Body of pancreas (tissue), 4 donors: ENCODE measurements around the gene CTPS2.

Source experiments
- POLR2A ChIP-seq, 3 donors: fragments of 450-650 bp; IDR thresholded peaks; one replicate each; pipeline ENCODE4 v1.6.1; 2016; ENCODE audit warnings: antibody characterized with exemption in 3 of 3, mild to moderate bottlenecking in 2 of 3
- TF ChIP-seq, protein P1 (sequence below), 7 experiments: fragments of 450-650 bp in 4 of 7; fragments of 200-600 bp in 3 of 7; sonication (generic) in 3 of 7; IDR thresholded peaks; one replicate each; pipeline ENCODE4 v1.5.1; 2016 to 2019; ENCODE audit warnings: antibody characterized with exemption in 7 of 7

DNA sequence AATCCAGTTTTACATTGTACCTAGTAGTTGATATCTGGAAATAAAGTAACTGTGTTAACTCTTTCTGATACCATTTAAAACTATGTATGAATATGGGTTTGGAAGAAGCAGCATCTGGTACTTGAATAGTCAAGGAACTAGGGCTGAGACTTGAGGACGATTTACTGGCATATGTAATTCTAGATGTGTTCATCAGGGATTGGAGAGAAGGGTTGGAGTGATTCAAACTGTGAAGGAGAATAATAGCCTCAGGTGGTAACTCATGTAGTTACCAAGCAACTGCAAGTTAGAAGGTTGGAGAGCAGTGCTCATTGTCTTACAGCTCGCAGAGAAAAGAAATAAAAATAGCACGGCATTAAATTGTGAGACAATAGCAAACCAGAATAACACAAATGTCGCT lies 44.3 kb upstream of the CTPS2 start:
- no peak for TF ChIP-seq POLR2A (IDR thresholded peaks at IDR 0.05)
- TF ChIP-seq, protein P1, sequence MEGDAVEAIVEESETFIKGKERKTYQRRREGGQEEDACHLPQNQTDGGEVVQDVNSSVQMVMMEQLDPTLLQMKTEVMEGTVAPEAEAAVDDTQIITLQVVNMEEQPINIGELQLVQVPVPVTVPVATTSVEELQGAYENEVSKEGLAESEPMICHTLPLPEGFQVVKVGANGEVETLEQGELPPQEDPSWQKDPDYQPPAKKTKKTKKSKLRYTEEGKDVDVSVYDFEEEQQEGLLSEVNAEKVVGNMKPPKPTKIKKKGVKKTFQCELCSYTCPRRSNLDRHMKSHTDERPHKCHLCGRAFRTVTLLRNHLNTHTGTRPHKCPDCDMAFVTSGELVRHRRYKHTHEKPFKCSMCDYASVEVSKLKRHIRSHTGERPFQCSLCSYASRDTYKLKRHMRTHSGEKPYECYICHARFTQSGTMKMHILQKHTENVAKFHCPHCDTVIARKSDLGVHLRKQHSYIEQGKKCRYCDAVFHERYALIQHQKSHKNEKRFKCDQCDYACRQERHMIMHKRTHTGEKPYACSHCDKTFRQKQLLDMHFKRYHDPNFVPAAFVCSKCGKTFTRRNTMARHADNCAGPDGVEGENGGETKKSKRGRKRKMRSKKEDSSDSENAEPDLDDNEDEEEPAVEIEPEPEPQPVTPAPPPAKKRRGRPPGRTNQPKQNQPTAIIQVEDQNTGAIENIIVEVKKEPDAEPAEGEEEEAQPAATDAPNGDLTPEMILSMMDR (IDR thresholded peaks at IDR 0.05) = no peak
